ENCODE data around the gene RNF40.
"Not testable (repeated sequence)": the region's sequence is repeated elsewhere in the genome, so short reads cannot be mapped to it uniquely, and the experiment has no call there.

The RNF40 gene

GRCh38 chr16:30820952-30821421 lies 58.9 kb downstream of the RNF40 start:
- no peak for TF ChIP-seq POLR2A (IDR thresholded peaks at IDR 0.05; ENCODE audit: low read length)
- no peak for TF ChIP-seq GATA1 (IDR thresholded peaks at IDR 0.05; ENCODE audit: low read depth, low read length)
- no peak for DNase-seq

DNA sequence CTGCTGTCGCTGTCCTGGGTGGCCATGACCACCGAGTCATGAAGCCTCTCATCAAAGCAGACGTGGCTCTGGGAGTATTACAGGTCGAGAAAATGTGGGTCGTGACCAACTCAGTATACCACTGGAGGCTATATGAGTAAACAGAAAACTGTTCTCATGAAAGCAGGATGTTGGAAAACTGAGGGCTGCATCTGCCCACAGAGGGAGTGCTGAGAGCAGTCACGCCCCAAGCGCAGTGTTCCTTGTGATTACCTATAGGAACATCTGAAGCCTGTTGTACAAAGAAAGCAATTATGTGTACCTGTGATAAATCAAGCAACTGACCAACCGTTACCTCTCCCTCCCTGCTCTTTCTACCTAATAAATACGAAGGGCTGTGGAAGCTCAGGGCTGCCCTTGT lies 59.3 kb downstream of the RNF40 start:
- DNase-seq, result not testable (repeated sequence)

- TF ChIP-seq POLR2A (IDR thresholded peaks at IDR 0.05; ENCODE audit: low read length), result no peak
- TF ChIP-seq GATA1 (IDR thresholded peaks at IDR 0.05; ENCODE audit: low read depth, low read length), result no peak
- DNase-seq, result no peak
These were observed 59.8 kb downstream of the RNF40 start for GRCh38 chr16:30821891-30822290.

Data from erythroblast (primary cell).